Progenitor cell of endocrine pancreas (in vitro differentiated cells): ENCODE results near the gene TGFA. TPM values are rescaled to one million over a fixed set of nuclear protein-coding genes. Genes with fewer than 3 reads are reported as not detected.

ENCODE experiments used
- DNase-seq: peaks from one replicate; pipeline ENCODE4 v3.0.0; 2021; ENCODE audit warnings: low spot score; ENCODE audit not compliant: unreplicated experiment
- H3K27ac Mint-ChIP-seq: 2 replicates; pipeline ENCODE4 v1.8.0; 2021; ENCODE audit warnings: mild to moderate bottlenecking, moderate library complexity, mixed read lengths
- H3K27me3 Mint-ChIP-seq: 2 replicates; pipeline ENCODE4 v1.8.0; 2021; ENCODE audit warnings: mixed read lengths
- H3K36me3 Mint-ChIP-seq: 2 replicates; pipeline ENCODE4 v1.8.0; 2022; ENCODE audit warnings: mixed read lengths; ENCODE audit not compliant: insufficient read depth
- H3K4me1 Mint-ChIP-seq: 2 replicates; pipeline ENCODE4 v1.8.0; 2021; ENCODE audit warnings: low read depth, mixed read lengths
- H3K4me3 Mint-ChIP-seq: 2 replicates; pipeline ENCODE4 v1.8.0; 2021; ENCODE audit warnings: low read depth, mild to moderate bottlenecking, moderate library complexity, mixed read lengths
- H3K9me3 Mint-ChIP-seq: 2 replicates; pipeline ENCODE4 v1.8.0; 2021; ENCODE audit warnings: low read depth, mixed read lengths
- CTCF ChIP-seq: fragments of 200-600 bp; sonication (generic); IDR thresholded peaks from one replicate; pipeline ENCODE4 v1.5.0; 2021; ENCODE audit warnings: antibody characterized with exemption, mild to moderate bottlenecking; ENCODE audit not compliant: unreplicated experiment
- total RNA-seq: library from RNA; stranded (reverse); gene quantifications from 2 replicates; pipeline ENCODE4 v1.2.1, GENCODE V29; 2021

TGFA gene
- total RNA-seq, 1 donor from 2014 or later = 3.0 TPM

GRCh38 chr2:70560442-70560841, 6.8 kb upstream of the TGFA start:
- Mint-ChIP-seq H3K4me1 (peaks cover 23% of the 10 kb centered on the region), H3K4me3 (no peak overlapping the region), H3K9me3 (no peaks in the 10 kb centered on the region), H3K36me3 (no peaks in the 10 kb centered on the region), H3K27ac (no peak overlapping the region), H3K27me3 (no peaks in the 10 kb centered on the region)
- no peak for DNase-seq
- TF ChIP-seq CTCF = no peak

GRCh38 chr2:70560040-70560439, 6.4 kb upstream of the TGFA start:
- Mint-ChIP-seq H3K27ac (no peak overlapping the region), H3K4me1 (peaks cover 19% of the 10 kb centered on the region), H3K9me3 (no peaks in the 10 kb centered on the region), H3K27me3 (no peaks in the 10 kb centered on the region), H3K36me3 (no peaks in the 10 kb centered on the region), H3K4me3 (no peak overlapping the region)
- DNase-seq = no peak
- no peak for TF ChIP-seq CTCF

GRCh38 chr2:70558195-70558808, 4.7 kb upstream of the TGFA start:
- no peak for TF ChIP-seq CTCF

GRCh38 chr2:70557171-70557838, 3.7 kb upstream of the TGFA start:
- no peaks in the 10 kb centered on the region for H3K9me3 Mint-ChIP-seq
- H3K27ac Mint-ChIP-seq = peak overlapping the region; percentile 53
- H3K27me3 Mint-ChIP-seq = peaks cover 13% of the 10 kb centered on the region

More at GRCh38 chr2:70558195-70558808, 4.7 kb upstream of the TGFA start:
- H3K27ac Mint-ChIP-seq = no peak overlapping the region
- no peak overlapping the region for H3K4me3 Mint-ChIP-seq
- peaks cover 17% of the 10 kb centered on the region for H3K4me1 Mint-ChIP-seq
- H3K9me3 Mint-ChIP-seq = no peaks in the 10 kb centered on the region
- H3K27me3 Mint-ChIP-seq = peaks cover 3% of the 10 kb centered on the region
- no peaks in the 10 kb centered on the region for H3K36me3 Mint-ChIP-seq
- no peak for DNase-seq

GRCh38 chr2:70556608-70557007, 3.0 kb upstream of the TGFA start:
- DNase-seq = no peak
- H3K4me3 Mint-ChIP-seq = no peak overlapping the region
- H3K36me3 Mint-ChIP-seq = no peaks in the 10 kb centered on the region
- peaks cover 20% of the 10 kb centered on the region for H3K27me3 Mint-ChIP-seq
- H3K27ac Mint-ChIP-seq = no peak overlapping the region
- no peak for TF ChIP-seq CTCF
- peaks cover 30% of the 10 kb centered on the region for H3K4me1 Mint-ChIP-seq
- no peaks in the 10 kb centered on the region for H3K9me3 Mint-ChIP-seq

More at GRCh38 chr2:70557171-70557838, 3.7 kb upstream of the TGFA start:
- no peak for DNase-seq
- H3K36me3 Mint-ChIP-seq = no peaks in the 10 kb centered on the region
- H3K4me3 Mint-ChIP-seq = peak overlapping the region; percentile 32
- no peak for TF ChIP-seq CTCF
- peaks cover 26% of the 10 kb centered on the region for H3K4me1 Mint-ChIP-seq
